HepG2 (cell line): ENCODE results near the gene PEX7. TPM values are rescaled to one million over a fixed set of nuclear protein-coding genes. Genes with fewer than 3 reads are reported as not detected.

Experiments
- ATAC-seq: fragments of 200-7000 bp; cut with Tn5 transposase; 3 replicates; pipeline ENCODE4 v1.9.1; 2020; ENCODE audit warnings: mild to moderate bottlenecking, moderate library complexity
- BruUV-seq: library from RNA; stranded (reverse); fragments of 400-500 nt; replicated peaks from 2 replicates; lab custom pipeline; 2021; lab: Mats Ljungman, UMichigan
- CTCF ChIA-PET: fragments of 300-600 bp; formaldehyde crosslinking; extraction: SDS; loops from one replicate; lab custom pipeline; 2021; ENCODE audit warnings: low total read pairs, inconsistent platforms, low intra/inter-chr PET ratio; lab: Yijun Ruan, JAX
- POLR2A ChIA-PET: fragments of 350-600 bp; sonication (Branson Sonifier 250); formaldehyde crosslinking; loops from one replicate; lab custom pipeline; 2020; ENCODE audit warnings: antibody characterized with exemption, inconsistent platforms; lab: Yijun Ruan, JAX
- DNase-seq: peaks from one replicate; pipeline ENCODE4 v3.0.0-alpha.2; 2015; ENCODE audit warnings: low spot score
- FAIRE-seq: peaks from 3 replicates; lab custom pipeline; 2011; peaks lifted over from hg19 to GRCh38; lab: Jason Lieb, UNC
- H2AFZ ChIP-seq: one replicate; pipeline ENCODE4 v1.6.1; 2011; ENCODE audit warnings: low read length, inconsistent platforms
- H3K27ac ChIP-seq: fragments of 300-600 bp; 3 replicates; pipeline ENCODE4 v1.8.0; 2011; ENCODE audit warnings: mixed run types, mild to moderate bottlenecking, mixed read lengths, low read length, inconsistent platforms; ENCODE audit not compliant: insufficient read depth; ENCODE audit errors: extremely low read length
- H3K27me3 ChIP-seq, 2 experiments: fragments of 200-600 bp in 1 of 2; 2 replicates in 1 of 2; 3 replicates in 1 of 2; pipeline versions ENCODE4 v1.6.0 to v1.8.0; 2011; ENCODE audit warnings: low read length in 2 of 2, mild to moderate bottlenecking in 2 of 2, moderate library complexity in 2 of 2, inconsistent platforms in 1 of 2; ENCODE audit not compliant: insufficient read depth in 2 of 2, control insufficient read depth in 1 of 2
- H3K36me3 ChIP-seq, 2 experiments: fragments of 200-600 bp in 1 of 2; replicated peaks in 1 of 2; 2 replicates in 1 of 2; 3 replicates in 1 of 2; pipeline versions ENCODE4 v1.5.1 to v1.8.0; 2011; ENCODE audit warnings: low read length in 2 of 2, inconsistent platforms in 1 of 2; ENCODE audit not compliant: insufficient read depth in 2 of 2, control insufficient read depth in 1 of 2
- H3K4me1 ChIP-seq: 2 replicates; pipeline ENCODE4 v1.5.1; 2012; ENCODE audit warnings: low read length, inconsistent platforms; ENCODE audit not compliant: insufficient read depth
- H3K4me2 ChIP-seq: 2 replicates; pipeline ENCODE4 v1.6.0; 2011; ENCODE audit warnings: low read depth, low read length, inconsistent platforms
- H3K4me3 ChIP-seq, 3 experiments: fragments of 200-600 bp in 1 of 3; sonication (generic), shearing (Covaris generic) in 1 of 3; replicated peaks in 1 of 3; 2 replicates each; pipeline ENCODE4 v1.5.1; 2011 to 2016; ENCODE audit warnings: low read length in 3 of 3, inconsistent platforms in 2 of 3, low read depth in 2 of 3, mild to moderate bottlenecking in 2 of 3, control low read depth in 1 of 3, mixed read lengths in 1 of 3; ENCODE audit not compliant: insufficient read depth in 1 of 3
- H3K79me2 ChIP-seq: one replicate; pipeline ENCODE4 v1.6.1; 2011; ENCODE audit warnings: low read length, inconsistent platforms; ENCODE audit not compliant: insufficient read depth
- H3K9ac ChIP-seq: 2 replicates; pipeline ENCODE4 v1.6.0; 2011; ENCODE audit warnings: mild to moderate bottlenecking, low read depth, low read length, inconsistent platforms; ENCODE audit not compliant: insufficient read depth
- H3K9me3 ChIP-seq: 2 replicates; pipeline ENCODE4 v1.5.1; 2012; ENCODE audit warnings: mild to moderate bottlenecking, low read length
- H4K20me1 ChIP-seq: 2 replicates; pipeline ENCODE4 v1.6.0; 2011; ENCODE audit warnings: inconsistent platforms, mild to moderate bottlenecking, low read length, moderate library complexity; ENCODE audit not compliant: insufficient read depth
- EP300 ChIP-seq, 3 experiments: sonication (generic) in 1 of 3; formaldehyde crosslinking in 1 of 3; IDR thresholded peaks; 2 replicates each; pipeline versions ENCODE4 v1.5.1 to v1.6.1; 2011 to 2020; ENCODE audit warnings: low read depth in 2 of 3, low read length in 2 of 3, borderline replicate concordance in 1 of 3, improper control_type of control experiment in 1 of 3, mild to moderate bottlenecking in 1 of 3, missing genetic modification reagents in 1 of 3, moderate library complexity in 1 of 3
- GATAD1 ChIP-seq: IDR thresholded peaks from 2 replicates; pipeline ENCODE4 v1.6.1; 2016; ENCODE audit warnings: missing genetic modification reagents, missing compliant biosample characterization
- HHEX ChIP-seq: IDR thresholded peaks from 2 replicates; pipeline ENCODE4 v1.6.1; 2016; ENCODE audit warnings: control low read depth
- NR2F2 ChIP-seq: IDR thresholded peaks from 2 replicates; pipeline ENCODE4 v1.6.1; 2012; ENCODE audit warnings: low read depth, inconsistent platforms, borderline replicate concordance
- RAD51 ChIP-seq: fragments of 450-650 bp; IDR thresholded peaks from 2 replicates; pipeline ENCODE4 v1.6.1; 2016; ENCODE audit warnings: borderline replicate concordance
- ZEB1 ChIP-seq: IDR thresholded peaks from 2 replicates; pipeline ENCODE4 v1.6.1; 2012; ENCODE audit warnings: mild to moderate bottlenecking, low read depth, inconsistent platforms; ENCODE audit not compliant: insufficient replicate concordance
- ZNF562 ChIP-seq: sonication (generic); formaldehyde crosslinking; IDR thresholded peaks from 2 replicates; pipeline ENCODE4 v1.8.0; 2022; ENCODE audit warnings: missing genetic modification reagents, borderline replicate concordance
- ZNF644 ChIP-seq: IDR thresholded peaks from 2 replicates; pipeline ENCODE4 v1.6.1; 2016; ENCODE audit warnings: low read depth
- ZSCAN22 ChIP-seq: sonication (generic); formaldehyde crosslinking; IDR thresholded peaks from 2 replicates; pipeline ENCODE4 v1.4.0; 2020; ENCODE audit warnings: mild to moderate bottlenecking, missing genetic modification reagents
- WGBS: methylation state at CpG from one replicate; pipeline ENCODE4 v1.1.6; 2017; ENCODE audit warnings: low lambda C conversion rate; 5-methylcytosine and 5-hydroxymethylcytosine counted together
- in situ Hi-C: cut with HindIII; loops from 2 replicates; pipeline ENCODE4 v1.10.0; 2017; ENCODE audit warnings: low pct_unique_long_range_greater_than_20kb; ENCODE audit not compliant: extremely low pct_ligation_motif_present
- intact Hi-C: fragments of 100-400 bp; cut with micrococcal nuclease; formaldehyde crosslinking; loops from one replicate; pipeline ENCODE4 v1.10.0; 2022; ENCODE audit not compliant: unreplicated experiment
- polyA plus RNA-seq, 8 experiments: library from polyadenylated mRNA; depleted of rRNA in 3 of 8; stranded (reverse) in 7 of 8; unstranded in 1 of 8; fragments of >200 nt; fragmentation: Illumina TruSeq in 4 of 8; extraction: Trizol in 4 of 8; gene quantifications; 2 replicates each; pipeline versions ENCODE4 v1.2.1 to v1.2.3, GENCODE V29; 2011 to 2016; ENCODE audit warnings: low read depth in 4 of 8, missing spikeins in 1 of 8, mixed read lengths in 1 of 8; ENCODE audit not compliant: insufficient read depth in 1 of 8
- total RNA-seq, 5 experiments: library from RNA; depleted of rRNA; stranded (reverse); fragments of >200 nt; fragmentation: Illumina TruSeq; extraction: Trizol; gene quantifications; 2 replicates each; pipeline ENCODE4 v1.2.3, GENCODE V29; 2016; ENCODE audit warnings: low read depth in 1 of 5
- TF ChIP-seq, protein P1 (sequence below): sonication (generic); formaldehyde crosslinking; IDR thresholded peaks from 2 replicates; pipeline ENCODE4 v1.4.0; 2020; ENCODE audit warnings: missing genetic modification reagents, borderline replicate concordance
- TF ChIP-seq, protein P2 (sequence below): sonication (generic); formaldehyde crosslinking; IDR thresholded peaks from 2 replicates; pipeline ENCODE4 v1.8.1; 2022; ENCODE audit warnings: low read depth, mild to moderate bottlenecking, missing genetic modification reagents

Gene PEX7
- total and polyA plus RNA-seq, 2 of the 13 experiments (the other 11 are each of a cell fraction or from before 2014, with no cell fraction given) = 0.04 to 0.53 TPM

DNA sequence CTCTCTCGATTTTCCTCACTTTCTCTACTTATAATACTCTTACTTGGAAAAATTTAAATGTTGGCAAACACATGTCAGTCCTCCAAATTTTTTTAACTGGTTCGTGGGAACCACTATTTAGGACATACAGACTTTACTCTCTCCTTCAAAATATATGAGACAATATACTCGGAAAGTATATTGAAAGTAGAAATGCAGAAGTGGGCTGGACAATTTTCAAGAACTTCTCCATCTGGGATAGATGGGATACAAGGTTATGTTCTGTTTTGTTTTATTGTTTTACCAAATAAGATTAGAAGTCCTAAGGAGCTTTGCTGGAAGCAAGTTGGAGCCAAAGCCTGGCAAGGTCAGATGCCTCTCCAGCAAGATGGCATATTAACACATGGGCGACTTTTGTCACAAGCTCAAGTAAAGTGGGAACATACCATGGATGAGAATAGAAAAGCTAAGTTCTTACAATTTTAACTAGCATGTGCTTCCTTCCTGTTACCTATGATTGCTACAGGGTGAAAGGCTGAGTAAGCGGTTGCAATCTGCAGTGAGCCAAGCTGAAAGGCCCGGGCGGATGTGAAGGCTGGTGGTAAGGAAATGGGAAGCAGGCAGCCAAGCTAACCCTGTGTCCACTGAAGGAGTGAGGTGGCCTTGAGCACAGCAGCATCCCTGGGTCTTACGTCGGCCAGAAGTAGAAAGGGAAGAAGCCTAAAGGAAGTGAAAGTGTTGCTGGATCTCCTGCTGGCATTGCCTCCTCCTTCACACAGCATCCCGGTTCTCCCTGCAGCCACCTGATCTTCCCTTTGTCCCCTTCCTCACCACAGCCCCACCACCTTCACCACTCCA, 37.3 kb upstream of the PEX7 start:
- no peak for TF ChIP-seq RAD51
- no peak for TF ChIP-seq ZSCAN22 (CRISPR knock-in tag)
- TF ChIP-seq GATAD1 (CRISPR knock-in tag) = no peak
- no peak for TF ChIP-seq NR2F2
- no peak for TF ChIP-seq ZNF562 (CRISPR knock-in tag)
- no peak for TF ChIP-seq EP300 (IDR thresholded peaks at IDR 0.05; ENCODE audit: low read depth in 2 of 2, low read length in 2 of 2)
- no peak for TF ChIP-seq EP300 (CRISPR knock-in tag; IDR thresholded peaks at IDR 0.05; ENCODE audit: borderline replicate concordance)
- TF ChIP-seq ZNF644 (CRISPR knock-in tag) = no peak
- no peak for TF ChIP-seq HHEX (CRISPR knock-in tag)
- TF ChIP-seq, protein P1, sequence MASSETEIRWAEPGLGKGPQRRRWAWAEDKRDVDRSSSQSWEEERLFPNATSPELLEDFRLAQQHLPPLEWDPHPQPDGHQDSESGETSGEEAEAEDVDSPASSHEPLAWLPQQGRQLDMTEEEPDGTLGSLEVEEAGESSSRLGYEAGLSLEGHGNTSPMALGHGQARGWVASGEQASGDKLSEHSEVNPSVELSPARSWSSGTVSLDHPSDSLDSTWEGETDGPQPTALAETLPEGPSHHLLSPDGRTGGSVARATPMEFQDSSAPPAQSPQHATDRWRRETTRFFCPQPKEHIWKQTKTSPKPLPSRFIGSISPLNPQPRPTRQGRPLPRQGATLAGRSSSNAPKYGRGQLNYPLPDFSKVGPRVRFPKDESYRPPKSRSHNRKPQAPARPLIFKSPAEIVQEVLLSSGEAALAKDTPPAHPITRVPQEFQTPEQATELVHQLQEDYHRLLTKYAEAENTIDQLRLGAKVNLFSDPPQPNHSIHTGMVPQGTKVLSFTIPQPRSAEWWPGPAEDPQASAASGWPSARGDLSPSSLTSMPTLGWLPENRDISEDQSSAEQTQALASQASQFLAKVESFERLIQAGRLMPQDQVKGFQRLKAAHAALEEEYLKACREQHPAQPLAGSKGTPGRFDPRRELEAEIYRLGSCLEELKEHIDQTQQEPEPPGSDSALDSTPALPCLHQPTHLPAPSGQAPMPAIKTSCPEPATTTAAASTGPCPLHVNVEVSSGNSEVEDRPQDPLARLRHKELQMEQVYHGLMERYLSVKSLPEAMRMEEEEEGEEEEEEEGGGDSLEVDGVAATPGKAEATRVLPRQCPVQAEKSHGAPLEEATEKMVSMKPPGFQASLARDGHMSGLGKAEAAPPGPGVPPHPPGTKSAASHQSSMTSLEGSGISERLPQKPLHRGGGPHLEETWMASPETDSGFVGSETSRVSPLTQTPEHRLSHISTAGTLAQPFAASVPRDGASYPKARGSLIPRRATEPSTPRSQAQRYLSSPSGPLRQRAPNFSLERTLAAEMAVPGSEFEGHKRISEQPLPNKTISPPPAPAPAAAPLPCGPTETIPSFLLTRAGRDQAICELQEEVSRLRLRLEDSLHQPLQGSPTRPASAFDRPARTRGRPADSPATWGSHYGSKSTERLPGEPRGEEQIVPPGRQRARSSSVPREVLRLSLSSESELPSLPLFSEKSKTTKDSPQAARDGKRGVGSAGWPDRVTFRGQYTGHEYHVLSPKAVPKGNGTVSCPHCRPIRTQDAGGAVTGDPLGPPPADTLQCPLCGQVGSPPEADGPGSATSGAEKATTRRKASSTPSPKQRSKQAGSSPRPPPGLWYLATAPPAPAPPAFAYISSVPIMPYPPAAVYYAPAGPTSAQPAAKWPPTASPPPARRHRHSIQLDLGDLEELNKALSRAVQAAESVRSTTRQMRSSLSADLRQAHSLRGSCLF (CRISPR knock-in tag) = no peak
- TF ChIP-seq, protein P2, sequence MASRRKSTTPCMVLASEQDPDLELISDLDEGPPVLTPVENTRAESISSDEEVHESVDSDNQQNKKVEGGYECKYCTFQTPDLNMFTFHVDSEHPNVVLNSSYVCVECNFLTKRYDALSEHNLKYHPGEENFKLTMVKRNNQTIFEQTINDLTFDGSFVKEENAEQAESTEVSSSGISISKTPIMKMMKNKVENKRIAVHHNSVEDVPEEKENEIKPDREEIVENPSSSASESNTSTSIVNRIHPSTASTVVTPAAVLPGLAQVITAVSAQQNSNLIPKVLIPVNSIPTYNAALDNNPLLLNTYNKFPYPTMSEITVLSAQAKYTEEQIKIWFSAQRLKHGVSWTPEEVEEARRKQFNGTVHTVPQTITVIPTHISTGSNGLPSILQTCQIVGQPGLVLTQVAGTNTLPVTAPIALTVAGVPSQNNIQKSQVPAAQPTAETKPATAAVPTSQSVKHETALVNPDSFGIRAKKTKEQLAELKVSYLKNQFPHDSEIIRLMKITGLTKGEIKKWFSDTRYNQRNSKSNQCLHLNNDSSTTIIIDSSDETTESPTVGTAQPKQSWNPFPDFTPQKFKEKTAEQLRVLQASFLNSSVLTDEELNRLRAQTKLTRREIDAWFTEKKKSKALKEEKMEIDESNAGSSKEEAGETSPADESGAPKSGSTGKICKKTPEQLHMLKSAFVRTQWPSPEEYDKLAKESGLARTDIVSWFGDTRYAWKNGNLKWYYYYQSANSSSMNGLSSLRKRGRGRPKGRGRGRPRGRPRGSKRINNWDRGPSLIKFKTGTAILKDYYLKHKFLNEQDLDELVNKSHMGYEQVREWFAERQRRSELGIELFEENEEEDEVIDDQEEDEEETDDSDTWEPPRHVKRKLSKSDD (CRISPR knock-in tag) = no peak
- no peak for TF ChIP-seq ZEB1
- WGBS = 43% methylated on average over 10 of the region's 10 CpGs
- H3K27ac ChIP-seq = no peak overlapping the region
- DNase-seq = no peak
- ChIA-PET CTCF (no interaction called here), POLR2A (no interaction called here)
- no peaks in the 10 kb centered on the region for H3K4me1 ChIP-seq
- H3K4me2 ChIP-seq = no peak overlapping the region
- no peak overlapping the region for H2AFZ ChIP-seq
- no peaks in the 10 kb centered on the region for H3K36me3 ChIP-seq
- no peaks in the 10 kb centered on the region for H3K79me2 ChIP-seq
- intact Hi-C loops (no loop called here), in situ Hi-C loops (no loop called here)
- H3K4me3 ChIP-seq = no peak overlapping the region
- H3K27me3 ChIP-seq = peaks cover 0 to 28% of the 10 kb centered on the region in 2 experiments; a peak in 3 of 5 replicates
- FAIRE-seq = no peak
- no TSS peak for BruUV-seq
- no peak overlapping the region for H3K9ac ChIP-seq
- H3K9me3 ChIP-seq = no peaks in the 10 kb centered on the region
- no peak for ATAC-seq
- no peaks in the 10 kb centered on the region for H4K20me1 ChIP-seq
